IPS DF 6.9 (cell line): ENCODE data around the gene LRP10.
A peak's percentile ranks its signal among the peaks of the same experiment; 100 is the strongest.
"Not testable (repeated sequence)": the region's sequence is repeated elsewhere in the genome, so short reads cannot be mapped to it uniquely, and the experiment has no call there.

Experiments used
- DNase-seq: peaks from one replicate; pipeline ENCODE4 v3.0.0-alpha.2; 2013; ENCODE audit warnings: low read depth, low spot score
- H3K27ac ChIP-seq: one replicate; pipeline ENCODE4 v1.5.1; 2013; ENCODE audit warnings: low read length, control low read depth
- H3K27me3 ChIP-seq: 2 replicates; pipeline ENCODE4 v1.6.1; 2013; ENCODE audit warnings: mild to moderate bottlenecking, low read length; ENCODE audit not compliant: control insufficient read depth, insufficient read depth
- H3K36me3 ChIP-seq: 2 replicates; pipeline ENCODE4 v1.6.1; 2013; ENCODE audit warnings: low read length; ENCODE audit not compliant: control insufficient read depth, insufficient read depth
- H3K4me1 ChIP-seq: 2 replicates; pipeline ENCODE4 v1.6.1; 2013; ENCODE audit warnings: low read length; ENCODE audit not compliant: control insufficient read depth, insufficient read depth
- H3K4me3 ChIP-seq: 2 replicates; pipeline ENCODE4 v1.5.1; 2013; ENCODE audit warnings: mild to moderate bottlenecking, low read length
- H3K9me3 ChIP-seq: 2 replicates; pipeline ENCODE4 v1.6.1; 2013; ENCODE audit warnings: low read length, inconsistent platforms; ENCODE audit not compliant: control insufficient read depth, insufficient read depth
- WGBS: extraction: QIAGEN DNeasy Blood & Tissue Kit; methylation state at CpG from one replicate; pipeline ENCODE4 v1.1.7; 2013; ENCODE audit warnings: mixed read lengths, missing lambda C conversion rate; ENCODE audit not compliant: insufficient read length, insufficient coverage; 5-methylcytosine and 5-hydroxymethylcytosine counted together

The LRP10 gene

GRCh38 chr14:22852599-22852939, 19.0 kb upstream of the LRP10 start:
- DNase-seq = no peak
- WGBS = no CpG with 5 or more reads among the region's 2 CpGs

GRCh38 chr14:22852940-22853767, 18.4 kb upstream of the LRP10 start:
- Histone ChIP-seq H3K4me1 (peaks cover 6% of the 10 kb centered on the region), H3K36me3 (no peaks in the 10 kb centered on the region), H3K27ac (no peak overlapping the region), H3K4me3 (peak overlapping the region; percentile 24; the same call in 1 of the 2 replicates), H3K27me3 (no peaks in the 10 kb centered on the region), H3K9me3 (no peaks in the 10 kb centered on the region)
- no CpG with 5 or more reads among the region's 20 CpGs for WGBS
- no peak for DNase-seq

More at GRCh38 chr14:22852599-22852939, 19.0 kb upstream of the LRP10 start:
- H3K27ac ChIP-seq = no peak overlapping the region
- H3K36me3 ChIP-seq = no peaks in the 10 kb centered on the region
- no peak overlapping the region for H3K4me3 ChIP-seq
- H3K27me3 ChIP-seq = no peaks in the 10 kb centered on the region
- peaks cover 8% of the 10 kb centered on the region for H3K4me1 ChIP-seq
- H3K9me3 ChIP-seq = no peaks in the 10 kb centered on the region

GRCh38 chr14:22854296-22854695, 17.2 kb upstream of the LRP10 start:
- H3K4me3 ChIP-seq, H3K4me1 ChIP-seq, H3K27me3 ChIP-seq, H3K36me3 ChIP-seq, H3K9me3 ChIP-seq, H3K27ac ChIP-seq, DNase-seq: not testable (repeated sequence)
- no CpG with 5 or more reads among the region's 11 CpGs for WGBS

- no peaks in the 10 kb centered on the region for H3K27me3 ChIP-seq
- no peaks in the 10 kb centered on the region for H3K9me3 ChIP-seq
- 0 out of 2 replicates have a peak, but pooled peaks cover 3% of the 10 kb centered on the region for H3K4me1 ChIP-seq
- no peak overlapping the region for H3K27ac ChIP-seq
- H3K36me3 ChIP-seq = no peaks in the 10 kb centered on the region
- H3K4me3 ChIP-seq = no peak overlapping the region
- no CpG with 5 or more reads among the region's 8 CpGs for WGBS
- DNase-seq = no peak
Observed at GRCh38 chr14:22854963-22855724, 16.4 kb upstream of the LRP10 start.

- no CpG with 5 or more reads among the region's 5 CpGs for WGBS
- Histone ChIP-seq H3K9me3 (no peaks in the 10 kb centered on the region), H3K36me3 (no peaks in the 10 kb centered on the region), H3K27me3 (no peaks in the 10 kb centered on the region), H3K4me1 (0 out of 2 replicates have a peak, but pooled peaks cover 3% of the 10 kb centered on the region), H3K27ac (no peak overlapping the region), H3K4me3 (no peak overlapping the region)
- DNase-seq = no peak
Observed at GRCh38 chr14:22856428-22856827, 15.1 kb upstream of the LRP10 start.

- no CpG with 5 or more reads among the region's 3 CpGs for WGBS
- not testable (repeated sequence) for H3K4me1 ChIP-seq, H3K36me3 ChIP-seq, H3K4me3 ChIP-seq, H3K27me3 ChIP-seq, H3K9me3 ChIP-seq, H3K27ac ChIP-seq, DNase-seq
Observed at GRCh38 chr14:22860377-22860776, 11.2 kb upstream of the LRP10 start.

- Histone ChIP-seq H3K27ac (no peak overlapping the region), H3K9me3 (no peaks in the 10 kb centered on the region), H3K4me1 (no peaks in the 10 kb centered on the region), H3K36me3 (no peaks in the 10 kb centered on the region), H3K27me3 (no peaks in the 10 kb centered on the region), H3K4me3 (no peak overlapping the region)
- DNase-seq = no peak
Observed at GRCh38 chr14:22861651-22862050, 9.9 kb upstream of the LRP10 start.

- Histone ChIP-seq H3K4me3 (no peak overlapping the region), H3K27me3 (no peaks in the 10 kb centered on the region), H3K36me3 (no peaks in the 10 kb centered on the region), H3K9me3 (no peaks in the 10 kb centered on the region), H3K4me1 (no peaks in the 10 kb centered on the region), H3K27ac (no peak overlapping the region)
- DNase-seq = no peak
- no CpG with 5 or more reads among the region's 4 CpGs for WGBS
Observed at GRCh38 chr14:22864979-22865378, 6.6 kb upstream of the LRP10 start.

- no peaks in the 10 kb centered on the region for H3K9me3 ChIP-seq
- H3K4me3 ChIP-seq = no peak overlapping the region
- no peaks in the 10 kb centered on the region for H3K36me3 ChIP-seq
- H3K27me3 ChIP-seq = no peaks in the 10 kb centered on the region
- DNase-seq = no peak
- H3K27ac ChIP-seq = no peak overlapping the region
- no CpG with 5 or more reads among the region's 6 CpGs for WGBS
- H3K4me1 ChIP-seq = no peaks in the 10 kb centered on the region
Observed at GRCh38 chr14:22865424-22866405, 5.8 kb upstream of the LRP10 start.

GRCh38 chr14:22866874-22867273, 4.7 kb upstream of the LRP10 start:
- H3K36me3 ChIP-seq = no peaks in the 10 kb centered on the region
- no peaks in the 10 kb centered on the region for H3K4me1 ChIP-seq
- H3K9me3 ChIP-seq = no peaks in the 10 kb centered on the region
- H3K27me3 ChIP-seq = no peaks in the 10 kb centered on the region
- H3K4me3 ChIP-seq = no peak overlapping the region
- H3K27ac ChIP-seq = no peak overlapping the region
- no CpG with 5 or more reads among the region's 5 CpGs for WGBS
- no peak for DNase-seq
